Subcutaneous abdominal adipose tissue (tissue), 5 donors: ENCODE data around the gene EXOSC5.

Source experiments
- H3K27ac ChIP-seq: one replicate; pipeline ENCODE4 v1.7.0; 2013; ENCODE audit warnings: low read depth, mild to moderate bottlenecking, inconsistent platforms, low read length, moderate library complexity
- H3K27me3 ChIP-seq, 5 donors: one replicate each; pipeline ENCODE4 v1.7.0; 2013; ENCODE audit warnings: low read length in 5 of 5, inconsistent platforms in 1 of 5; ENCODE audit not compliant: control insufficient read depth in 5 of 5, insufficient read depth in 4 of 5
- H3K36me3 ChIP-seq, 5 donors: one replicate each; pipeline ENCODE4 v1.7.0; 2013; ENCODE audit warnings: low read length in 5 of 5; ENCODE audit not compliant: control insufficient read depth in 5 of 5, insufficient read depth in 5 of 5
- H3K4me1 ChIP-seq, 5 donors: one replicate each; pipeline ENCODE4 v1.7.0; 2013; ENCODE audit warnings: low read length in 5 of 5, mild to moderate bottlenecking in 3 of 5, moderate library complexity in 1 of 5; ENCODE audit not compliant: control insufficient read depth in 5 of 5, insufficient read depth in 5 of 5
- H3K4me3 ChIP-seq, 5 donors: one replicate each; pipeline ENCODE4 v1.7.0; 2013; ENCODE audit warnings: low read length in 5 of 5, low read depth in 1 of 5
- H3K9ac ChIP-seq, 5 donors: one replicate each; pipeline ENCODE4 v1.7.0; 2013; ENCODE audit warnings: low read length in 5 of 5, mild to moderate bottlenecking in 4 of 5, moderate library complexity in 3 of 5
- H3K9me3 ChIP-seq, 5 donors: one replicate each; pipeline ENCODE4 v1.7.0; 2013; ENCODE audit warnings: low read length in 5 of 5; ENCODE audit not compliant: control insufficient read depth in 5 of 5
- donor health status: healthy.
- donor health status: healthy.
- donor health status: healthy.
- donor health status: healthy.
- donor health status: healthy.

Gene EXOSC5

DNA sequence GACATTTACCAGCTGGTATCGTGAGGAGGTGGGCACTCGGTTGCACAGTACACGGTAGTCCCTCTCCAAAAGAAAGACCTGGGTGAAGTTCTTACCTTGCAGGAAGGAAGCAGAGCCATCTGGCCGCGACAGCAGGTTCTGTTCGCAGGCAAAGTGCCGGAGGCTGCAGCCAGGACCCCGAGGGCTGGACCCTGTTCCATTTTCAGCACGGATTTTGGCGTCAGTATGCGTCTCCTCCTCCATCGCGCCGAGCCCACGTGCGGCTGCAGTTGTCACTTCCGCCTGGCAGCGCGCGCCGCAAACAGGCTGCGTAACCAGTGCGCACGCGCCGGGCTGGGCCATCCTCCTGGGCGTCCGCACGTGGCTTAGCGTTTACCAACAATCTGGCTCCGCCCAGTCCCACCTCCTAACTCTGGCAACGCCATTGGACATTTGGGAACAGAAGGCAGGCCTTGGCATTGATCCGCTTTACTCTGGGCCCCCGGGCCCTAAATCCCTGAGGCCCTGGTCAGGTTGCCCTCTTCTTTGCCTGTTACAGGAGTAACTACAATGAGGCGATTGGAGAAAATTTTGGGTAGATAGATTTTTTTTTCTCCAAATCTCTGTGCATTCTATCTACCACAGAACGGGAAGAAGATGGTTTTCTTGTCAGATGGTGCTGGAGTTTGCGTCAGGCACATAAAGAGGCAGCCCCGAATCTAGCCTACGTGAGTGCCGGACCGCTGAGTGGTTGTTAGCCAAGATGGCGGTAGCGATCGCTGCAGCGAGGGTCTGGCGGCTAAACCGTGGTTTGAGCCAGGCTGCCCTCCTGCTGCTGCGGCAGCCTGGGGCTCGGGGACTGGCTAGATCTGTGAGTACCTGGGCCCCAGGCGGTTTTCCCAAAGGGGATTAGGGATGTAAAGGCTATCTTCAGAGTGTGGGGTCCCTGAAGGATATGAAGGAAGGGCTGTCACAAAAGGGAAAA is at the start of gene EXOSC5, which contains the start of gene BCKDHA:
TSS of gene EXOSC5 (minus strand) at position 274 of the 964 bp plus-strand sequence. CDS start at position 243, 31 bp downstream.
TSS of gene BCKDHA (plus strand) at position 733 of the 964 bp plus-strand sequence. CDS start at position 743, 10 bp downstream.
- Histone ChIP-seq H3K4me1 (peaks cover 9 to 37% (median 28%) of the 10 kb centered on the region in 5 donors), H3K27ac (peak within 1 kb of the TSS; percentile 97), H3K4me3 (peak within 1 kb of the TSS; percentile 90 to 99 (median 95)), H3K27me3 (no peaks in the 10 kb centered on the region), H3K36me3 (peaks cover 0 to 7% (median 0%) of the 10 kb centered on the region in 5 donors), H3K9me3 (no peaks in the 10 kb centered on the region), H3K9ac (peak within 1 kb of the TSS; percentile 16 to 97 (median 92))

GRCh38 chr19:41445575-41445974 is 48.4 kb upstream of the EXOSC5 start:
- Histone ChIP-seq H3K4me1 (peaks cover 0 to 11% (median 3%) of the 10 kb centered on the region in 5 donors), H3K9me3 (no peaks in the 10 kb centered on the region), H3K9ac (no peak overlapping the region), H3K36me3 (no peaks in the 10 kb centered on the region), H3K27ac (no peak overlapping the region), H3K27me3 (peaks cover 3 to 24% (median 9%) of the 10 kb centered on the region in 5 donors), H3K4me3 (no peak overlapping the region)

GRCh38 chr19:41443813-41444455 is 46.8 kb upstream of the EXOSC5 start:
- H3K9me3 ChIP-seq, result no peaks in the 10 kb centered on the region
- no peaks in the 10 kb centered on the region for H3K36me3 ChIP-seq
- no peak overlapping the region for H3K4me3 ChIP-seq
- no peak overlapping the region for H3K9ac ChIP-seq
- H3K4me1 ChIP-seq, result peaks cover 7 to 13% (median 9%) of the 10 kb centered on the region in 5 donors
- peaks cover 3 to 24% (median 9%) of the 10 kb centered on the region in 5 donors for H3K27me3 ChIP-seq
- H3K27ac ChIP-seq, result no peak overlapping the region

DNA sequence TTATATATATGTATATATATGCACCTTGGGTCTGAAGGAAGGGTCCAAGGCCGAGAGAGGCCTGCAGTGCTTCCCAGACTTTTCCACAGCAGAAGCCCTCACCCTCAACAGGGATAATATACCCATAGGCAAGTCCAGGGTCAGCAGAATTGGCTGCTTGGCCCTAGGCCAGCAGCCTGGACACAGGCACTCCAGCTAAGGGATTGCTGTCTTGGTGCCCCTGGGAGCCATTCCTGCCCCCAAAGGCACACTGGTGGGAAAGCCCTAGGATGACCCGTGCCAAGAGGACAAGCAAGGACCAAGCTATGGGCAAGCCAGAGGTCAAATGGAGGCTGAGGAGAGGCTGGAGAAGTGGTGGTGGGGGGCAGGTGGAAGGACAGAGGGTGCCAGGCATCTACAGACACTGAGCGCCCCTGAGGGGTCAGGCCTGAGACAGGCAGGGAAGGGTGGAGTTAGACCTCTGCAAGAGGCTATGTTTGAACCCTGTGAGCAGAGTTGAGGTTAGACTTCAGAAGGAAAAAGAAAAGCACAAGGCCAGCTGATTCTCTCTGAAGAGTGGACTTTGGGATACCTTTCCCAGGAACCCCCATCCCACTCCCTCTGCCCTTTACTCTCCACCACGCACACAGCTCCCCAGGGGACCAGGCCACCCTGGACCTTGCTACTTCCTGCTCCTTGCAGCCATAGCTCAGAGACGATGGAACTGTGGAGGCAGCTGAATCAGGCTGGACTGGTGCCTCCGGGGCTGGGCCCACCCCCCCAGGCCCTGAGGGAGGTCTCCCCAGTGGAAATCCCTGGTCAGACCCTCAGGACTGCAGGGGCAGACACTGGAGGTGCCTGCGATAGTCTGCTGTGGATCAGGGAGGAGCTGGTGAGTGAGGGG is 45.6 kb upstream of the EXOSC5 start, which contains the start of gene ERICH4:
TSS of gene ERICH4 (plus strand) at position 684 of the 883 bp plus-strand sequence. CDS start at position 698, 14 bp downstream.
- Histone ChIP-seq H3K27me3 (peaks cover 3 to 24% (median 9%) of the 10 kb centered on the region in 5 donors), H3K9ac (no peak within 1 kb of the TSS), H3K27ac (no peak within 1 kb of the TSS), H3K4me3 (no peak within 1 kb of the TSS), H3K9me3 (no peaks in the 10 kb centered on the region), H3K4me1 (peaks cover 7 to 15% (median 9%) of the 10 kb centered on the region in 5 donors), H3K36me3 (peaks cover 0 to 5% (median 4%) of the 10 kb centered on the region in 5 donors)

- Histone ChIP-seq H3K4me3 (no peak overlapping the region), H3K9me3 (no peaks in the 10 kb centered on the region), H3K27ac (no peak overlapping the region), H3K36me3 (peaks cover 0 to 11% (median 6%) of the 10 kb centered on the region in 5 donors), H3K27me3 (peaks cover 3 to 23% (median 4%) of the 10 kb centered on the region in 5 donors), H3K4me1 (peaks cover 7 to 15% (median 9%) of the 10 kb centered on the region in 5 donors), H3K9ac (no peak overlapping the region)
These were observed 44.3 kb upstream of the EXOSC5 start for GRCh38 chr19:41441321-41441945.

DNA sequence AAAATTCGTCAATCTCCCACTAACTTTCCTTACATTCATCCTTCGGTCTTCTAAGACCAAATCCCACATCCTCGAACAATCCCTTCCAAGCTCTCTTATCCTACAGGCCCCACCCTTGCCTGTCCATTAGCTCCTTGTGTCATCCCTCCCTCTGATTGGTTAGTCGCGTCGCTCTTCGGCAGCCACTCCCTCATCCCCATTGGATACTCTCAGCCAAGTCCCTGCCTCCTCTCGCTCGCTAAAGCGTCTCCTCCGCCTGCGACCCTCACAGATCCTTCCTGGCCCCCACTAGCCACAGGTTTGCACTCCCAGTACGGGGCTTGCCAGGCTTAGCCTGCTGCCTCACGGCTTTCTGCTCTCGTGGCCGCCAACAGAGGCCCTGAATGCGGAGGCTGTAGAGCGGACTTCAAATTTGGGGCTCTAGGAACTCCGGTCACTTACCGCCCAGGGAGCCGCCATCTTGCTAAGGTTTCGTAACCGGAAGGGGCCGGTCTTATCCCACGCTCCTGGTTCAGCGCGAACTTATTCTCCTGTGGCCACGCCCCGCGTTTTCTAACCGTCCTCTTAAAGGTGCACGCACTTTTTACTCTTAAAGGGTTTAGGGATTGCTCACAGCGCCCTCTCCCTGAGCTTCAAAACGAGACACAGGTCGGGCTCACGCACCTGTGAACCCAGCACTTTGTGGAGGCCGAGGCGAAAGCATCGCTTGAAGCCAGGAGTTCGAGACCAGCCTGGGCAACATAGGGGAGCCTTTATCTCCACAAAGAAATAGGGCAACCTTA is 42.5 kb upstream of the EXOSC5 start, which contains the start of gene DMAC2:
TSS of gene DMAC2 (minus strand) at position 472 of the 782 bp plus-strand sequence. CDS start at position 459, 13 bp downstream.
- Histone ChIP-seq H3K4me3 (peak within 1 kb of the TSS; percentile 77 to 99 (median 90)), H3K4me1 (peaks cover 7 to 15% (median 9%) of the 10 kb centered on the region in 5 donors), H3K36me3 (peaks cover 0 to 15% (median 11%) of the 10 kb centered on the region in 5 donors), H3K27ac (peak within 1 kb of the TSS; percentile 98), H3K27me3 (peaks cover 0 to 15% (median 0%) of the 10 kb centered on the region in 5 donors), H3K9me3 (no peaks in the 10 kb centered on the region), H3K9ac (peak within 1 kb of the TSS; percentile 77 to 95 (median 79))

DNA sequence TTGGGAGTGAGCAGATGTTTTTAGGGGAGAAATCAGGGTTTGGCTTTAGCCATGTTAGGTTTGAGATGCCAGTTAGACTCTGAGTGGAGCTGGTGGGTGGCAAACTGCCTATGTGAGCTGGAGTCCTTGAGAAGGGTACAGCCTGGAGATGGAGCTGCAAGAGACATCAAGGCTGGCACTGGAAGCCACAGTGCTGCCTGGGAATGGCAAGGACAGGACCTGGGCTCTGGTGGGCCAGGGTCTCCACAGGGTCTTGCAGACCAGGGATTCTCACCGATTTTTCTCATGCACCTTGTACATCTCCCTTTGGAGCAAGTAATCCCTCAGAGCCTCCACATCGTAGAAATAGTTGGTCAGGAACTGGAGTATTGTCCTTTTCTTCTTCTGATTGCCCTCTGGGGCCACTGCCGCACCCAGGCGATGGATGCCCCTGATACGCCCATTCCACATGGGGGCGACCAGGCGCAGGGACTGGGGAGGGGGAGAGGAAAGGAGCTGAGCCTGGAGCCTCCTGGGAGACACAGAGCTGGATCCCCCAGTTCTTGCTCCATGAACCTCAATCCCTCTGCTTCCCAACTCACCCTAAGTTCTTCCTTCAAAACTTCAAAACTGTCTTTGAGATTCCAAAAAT is 40.9 kb upstream of the EXOSC5 start:
- H3K4me3 ChIP-seq, result no peak overlapping the region
- H3K9me3 ChIP-seq, result no peaks in the 10 kb centered on the region
- H3K27me3 ChIP-seq, result peaks cover 0 to 11% (median 0%) of the 10 kb centered on the region in 5 donors
- H3K4me1 ChIP-seq, result peaks cover 7 to 15% (median 9%) of the 10 kb centered on the region in 5 donors
- H3K36me3 ChIP-seq, result peaks cover 0 to 21% (median 16%) of the 10 kb centered on the region in 5 donors
- H3K27ac ChIP-seq, result no peak overlapping the region
- H3K9ac ChIP-seq, result no peak overlapping the region

GRCh38 chr19:41436674-41436951 is 39.5 kb upstream of the EXOSC5 start:
- no peaks in the 10 kb centered on the region for H3K9me3 ChIP-seq
- no peak overlapping the region for H3K4me3 ChIP-seq
- H3K27me3 ChIP-seq, result peaks cover 0 to 3% (median 0%) of the 10 kb centered on the region in 5 donors
- H3K27ac ChIP-seq, result no peak overlapping the region
- H3K9ac ChIP-seq, result no peak overlapping the region
- peaks cover 0 to 36% (median 30%) of the 10 kb centered on the region in 5 donors for H3K36me3 ChIP-seq
- H3K4me1 ChIP-seq, result peaks cover 7 to 15% (median 9%) of the 10 kb centered on the region in 5 donors
